Esophagus (tissue), 2 donors: ENCODE measurements around the gene SRD5A1. TPM values are rescaled to one million over a fixed set of nuclear protein-coding genes. Genes with fewer than 3 reads are reported as not detected.
A peak's percentile ranks its signal among the peaks of the same experiment; 100 is the strongest.

ENCODE experiments used
- H3K27ac ChIP-seq, 2 donors: one replicate each; pipeline ENCODE4 v1.5.1; 2013; ENCODE audit warnings: low read depth in 2 of 2, mild to moderate bottlenecking in 2 of 2, inconsistent platforms in 1 of 2, low read length in 1 of 2, moderate library complexity in 1 of 2
- H3K27me3 ChIP-seq, 2 donors: one replicate each; pipeline ENCODE4 v1.6.1; 2013; ENCODE audit warnings: low read length in 2 of 2, control low read depth in 1 of 2, mild to moderate bottlenecking in 1 of 2; ENCODE audit not compliant: insufficient read depth in 2 of 2, control insufficient read depth in 1 of 2
- H3K36me3 ChIP-seq, 2 donors: one replicate each; pipeline ENCODE4 v1.6.1; 2013; ENCODE audit warnings: low read length in 1 of 2; ENCODE audit not compliant: control insufficient read depth in 2 of 2, insufficient read depth in 2 of 2
- H3K4me1 ChIP-seq, 2 donors: one replicate each; pipeline ENCODE4 v1.6.1; 2013; ENCODE audit warnings: low read length in 1 of 2; ENCODE audit not compliant: control insufficient read depth in 2 of 2, insufficient read depth in 2 of 2
- H3K4me3 ChIP-seq, 2 donors: one replicate each; pipeline ENCODE4 v1.5.1; 2013; ENCODE audit warnings: low read length in 2 of 2, mild to moderate bottlenecking in 2 of 2, low read depth in 1 of 2, moderate library complexity in 1 of 2
- H3K9me3 ChIP-seq, 2 donors: one replicate each; pipeline ENCODE4 v1.6.1; 2013; ENCODE audit warnings: mild to moderate bottlenecking in 2 of 2, low read depth in 1 of 2, low read length in 1 of 2, moderate library complexity in 1 of 2; ENCODE audit not compliant: control insufficient read depth in 2 of 2, insufficient read depth in 1 of 2
- WGBS, 2 donors: extraction: QIAGEN DNeasy Blood & Tissue Kit; methylation state at CpG; one replicate each; pipeline ENCODE4 v1.1.7; 2013; 5-methylcytosine and 5-hydroxymethylcytosine counted together
- polyA plus RNA-seq, 2 donors: library from polyadenylated mRNA; stranded (reverse); fragments of 200-250 nt; gene quantifications; one replicate each; pipeline ENCODE4 v1.2.3, GENCODE V29; 2013
- donor health status: healthy with polysubstance abuse.
- donor health status: Bipolar disorder and iron deficiency.

SRD5A1 gene, protein sequence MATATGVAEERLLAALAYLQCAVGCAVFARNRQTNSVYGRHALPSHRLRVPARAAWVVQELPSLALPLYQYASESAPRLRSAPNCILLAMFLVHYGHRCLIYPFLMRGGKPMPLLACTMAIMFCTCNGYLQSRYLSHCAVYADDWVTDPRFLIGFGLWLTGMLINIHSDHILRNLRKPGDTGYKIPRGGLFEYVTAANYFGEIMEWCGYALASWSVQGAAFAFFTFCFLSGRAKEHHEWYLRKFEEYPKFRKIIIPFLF
- polyA plus RNA-seq = 10 to 100 TPM in 1 of 2 donors, 1 to 10 TPM in 1; 8.5 to 25.6 TPM

- Histone ChIP-seq H3K27ac (peak within 1 kb of the TSS; percentile 92 to 93), H3K36me3 (peaks cover 0 to 4% of the 10 kb centered on the region in 2 donors), H3K4me3 (peak within 1 kb of the TSS; percentile 81 to 96), H3K27me3 (no peaks in the 10 kb centered on the region), H3K4me1 (peaks cover 4 to 14% of the 10 kb centered on the region in 2 donors), H3K9me3 (no peaks in the 10 kb centered on the region)
- 0 to 1% methylated on average over 62 to 66 of the region's 66 CpGs for WGBS, 2 donors
These were observed at the start of gene SRD5A1, which contains the start of gene NSUN2 for GRCh38 chr5:6632888-6633468. SRD5A1 (plus strand) TSS chr5:6633440; CDS start chr5:6633577, 137 bp downstream. NSUN2 (minus strand) TSS chr5:6633044; CDS start chr5:6632979, 65 bp downstream.

DNA sequence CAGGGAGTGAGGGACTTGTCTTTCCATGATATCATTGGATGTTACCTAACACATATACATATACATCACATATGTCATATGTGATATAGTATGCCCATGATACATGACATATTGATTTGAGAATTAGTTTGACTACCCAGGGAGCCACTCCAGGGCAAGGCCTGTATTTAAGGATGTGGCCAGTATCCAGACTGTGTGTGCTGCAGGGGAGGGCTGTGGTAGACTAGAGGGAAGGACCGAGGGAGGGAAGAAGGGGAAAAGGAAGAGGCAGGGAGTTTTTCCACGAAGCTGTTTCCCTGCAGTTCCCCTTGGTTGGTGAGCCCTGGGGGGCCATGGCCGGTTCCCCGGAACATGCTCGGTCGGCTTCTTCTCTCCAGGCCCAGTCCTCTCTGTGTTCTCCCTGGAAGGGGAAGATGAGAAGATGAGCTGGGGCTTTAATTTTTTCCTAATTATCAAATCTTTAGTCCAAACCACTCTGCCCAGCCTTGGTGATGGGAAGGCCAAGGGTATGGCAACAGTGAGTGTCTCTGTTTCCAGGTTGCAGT, 49.1 kb upstream of the SRD5A1 start:
- Histone ChIP-seq H3K36me3 (no peaks in the 10 kb centered on the region), H3K27me3 (peaks cover 0 to 6% of the 10 kb centered on the region in 2 donors), H3K4me1 (peaks cover 5 to 8% of the 10 kb centered on the region in 2 donors), H3K4me3 (no peak overlapping the region), H3K9me3 (no peaks in the 10 kb centered on the region), H3K27ac (no peak overlapping the region)
- WGBS, 2 donors = 70 to 76% methylated on average over 6 of the region's 6 CpGs

GRCh38 chr5:6584727-6585126, 48.5 kb upstream of the SRD5A1 start:
- no peaks in the 10 kb centered on the region for H3K36me3 ChIP-seq
- no peaks in the 10 kb centered on the region for H3K9me3 ChIP-seq
- 81 to 84% methylated on average over 8 of the region's 8 CpGs for WGBS, 2 donors
- H3K4me3 ChIP-seq = no peak overlapping the region
- H3K4me1 ChIP-seq = peaks cover 5 to 8% of the 10 kb centered on the region in 2 donors
- no peak overlapping the region for H3K27ac ChIP-seq
- H3K27me3 ChIP-seq = peaks cover 0 to 6% of the 10 kb centered on the region in 2 donors

DNA sequence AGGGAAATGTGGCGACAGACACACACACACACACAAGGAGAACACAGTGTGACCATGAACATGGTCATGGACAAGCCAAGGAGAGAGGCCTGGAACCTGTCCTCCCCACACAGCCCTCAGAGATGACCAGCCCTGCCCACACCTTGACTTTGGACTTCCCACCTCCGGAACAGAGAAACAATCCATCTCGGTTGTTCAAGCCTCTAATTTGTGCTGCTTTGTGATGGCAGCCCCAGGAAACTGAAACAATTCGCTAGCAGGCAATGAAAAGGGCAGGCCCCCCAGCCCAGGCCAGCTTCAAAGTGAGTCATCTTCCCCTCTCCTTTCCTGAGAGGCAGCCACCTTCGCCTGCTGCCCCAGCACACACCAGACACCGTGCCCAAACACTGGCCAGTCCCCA, 48.1 kb upstream of the SRD5A1 start:
- no peak overlapping the region for H3K4me3 ChIP-seq
- 63 to 70% methylated on average over 6 of the region's 6 CpGs for WGBS, 2 donors
- H3K36me3 ChIP-seq = no peaks in the 10 kb centered on the region
- no peaks in the 10 kb centered on the region for H3K9me3 ChIP-seq
- no peak overlapping the region for H3K27ac ChIP-seq
- peaks cover 5 to 8% of the 10 kb centered on the region in 2 donors for H3K4me1 ChIP-seq
- peaks cover 0 to 6% of the 10 kb centered on the region in 2 donors for H3K27me3 ChIP-seq

GRCh38 chr5:6585939-6586646, 47.1 kb upstream of the SRD5A1 start:
- no peak overlapping the region for H3K4me3 ChIP-seq
- 79 to 82% methylated on average over 15 of the region's 15 CpGs for WGBS, 2 donors
- H3K27me3 ChIP-seq = peaks cover 0 to 6% of the 10 kb centered on the region in 2 donors
- peaks cover 5 to 8% of the 10 kb centered on the region in 2 donors for H3K4me1 ChIP-seq
- no peaks in the 10 kb centered on the region for H3K36me3 ChIP-seq
- no peaks in the 10 kb centered on the region for H3K9me3 ChIP-seq
- no peak overlapping the region for H3K27ac ChIP-seq

DNA sequence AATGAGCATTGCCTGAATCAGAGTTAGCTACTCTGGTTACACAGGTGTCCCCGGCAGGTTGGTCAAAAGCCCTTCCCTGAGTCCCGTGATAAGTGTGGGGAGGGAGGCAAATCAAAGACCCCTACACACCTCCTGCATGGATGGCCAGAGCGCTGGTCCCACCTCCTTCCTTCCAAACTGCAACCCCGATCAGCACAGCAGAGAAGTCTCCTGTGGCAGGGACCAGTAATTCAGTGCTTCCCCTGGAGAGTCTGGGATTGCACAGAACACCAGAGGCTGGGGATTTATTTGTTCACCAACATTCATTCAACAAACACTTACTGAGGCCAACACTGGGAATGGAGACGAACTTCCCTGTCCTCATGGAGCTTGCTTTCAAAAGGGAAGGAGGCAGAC, 46.6 kb upstream of the SRD5A1 start:
- H3K27ac ChIP-seq = no peak overlapping the region
- WGBS, 2 donors = 82 to 88% methylated on average over 5 of the region's 5 CpGs
- no peaks in the 10 kb centered on the region for H3K9me3 ChIP-seq
- H3K4me3 ChIP-seq = no peak overlapping the region
- H3K36me3 ChIP-seq = no peaks in the 10 kb centered on the region
- peaks cover 0 to 6% of the 10 kb centered on the region in 2 donors for H3K27me3 ChIP-seq
- peaks cover 5 to 8% of the 10 kb centered on the region in 2 donors for H3K4me1 ChIP-seq

DNA sequence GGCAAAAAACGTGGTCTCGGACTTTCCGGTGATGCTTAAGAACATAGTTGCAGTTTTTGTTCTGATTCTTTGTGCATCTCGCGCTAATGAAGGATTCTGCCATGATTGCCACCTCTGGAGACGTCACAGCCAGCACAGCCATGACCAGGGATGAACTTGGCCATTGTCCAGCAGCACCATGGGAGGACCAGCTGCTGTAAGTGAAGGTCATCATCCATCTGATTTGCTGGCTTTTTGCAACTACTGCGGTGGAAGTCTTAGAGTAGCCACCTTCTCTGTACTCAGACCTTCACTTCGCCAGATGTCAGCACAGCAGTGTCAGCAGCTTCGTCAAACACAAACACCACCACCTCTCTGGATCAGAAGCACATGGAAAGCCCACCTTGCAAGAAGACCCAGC, 46.1 kb upstream of the SRD5A1 start:
- no peak overlapping the region for H3K27ac ChIP-seq
- no peak overlapping the region for H3K4me3 ChIP-seq
- H3K27me3 ChIP-seq = peaks cover 0 to 6% of the 10 kb centered on the region in 2 donors
- no peaks in the 10 kb centered on the region for H3K36me3 ChIP-seq
- 86 to 91% methylated on average over 9 of the region's 9 CpGs for WGBS, 2 donors
- H3K4me1 ChIP-seq = peaks cover 5 to 8% of the 10 kb centered on the region in 2 donors
- H3K9me3 ChIP-seq = no peaks in the 10 kb centered on the region

GRCh38 chr5:6590581-6590980, 42.7 kb upstream of the SRD5A1 start:
- no peaks in the 10 kb centered on the region for H3K27me3 ChIP-seq
- H3K36me3 ChIP-seq = no peaks in the 10 kb centered on the region
- no peak overlapping the region for H3K4me3 ChIP-seq
- no peaks in the 10 kb centered on the region for H3K9me3 ChIP-seq
- no peak overlapping the region for H3K27ac ChIP-seq
- peaks cover 0 to 3% of the 10 kb centered on the region in 2 donors for H3K4me1 ChIP-seq
- WGBS, 2 donors = 52 to 65% methylated on average over 2 of the region's 2 CpGs

GRCh38 chr5:6591671-6592288, 41.5 kb upstream of the SRD5A1 start:
- WGBS, 2 donors = 79 to 86% methylated on average over 12 of the region's 12 CpGs

More at GRCh38 chr5:6591671-6592288, 41.5 kb upstream of the SRD5A1 start:
- H3K36me3 ChIP-seq = no peaks in the 10 kb centered on the region
- no peak overlapping the region for H3K4me3 ChIP-seq
- no peaks in the 10 kb centered on the region for H3K27me3 ChIP-seq
- no peaks in the 10 kb centered on the region for H3K4me1 ChIP-seq
- H3K27ac ChIP-seq = no peak overlapping the region
- no peaks in the 10 kb centered on the region for H3K9me3 ChIP-seq
